HFFc6 (cell line): ENCODE results near the gene ATP6AP1. TPM values are rescaled to one million over a fixed set of nuclear protein-coding genes. Genes with fewer than 3 reads are reported as not detected.

Experiments used
- DNase-seq: peaks from one replicate; pipeline ENCODE4 v3.0.0-alpha.2; 2018
- H3K27ac Mint-ChIP-seq: 2 replicates; pipeline ENCODE4 v1.8.0; 2020; ENCODE audit warnings: mild to moderate bottlenecking, mixed read lengths
- H3K27me3 Mint-ChIP-seq: 2 replicates; pipeline ENCODE4 v1.8.0; 2021; ENCODE audit warnings: mild to moderate bottlenecking, moderate library complexity, mixed read lengths; ENCODE audit not compliant: insufficient read depth
- H3K36me3 Mint-ChIP-seq: 2 replicates; pipeline ENCODE4 v1.8.0; 2021; ENCODE audit warnings: low read depth, mixed read lengths
- H3K4me1 Mint-ChIP-seq: 2 replicates; pipeline ENCODE4 v1.8.0; 2020; ENCODE audit warnings: low read depth, mixed read lengths
- H3K4me3 Mint-ChIP-seq: 2 replicates; pipeline ENCODE4 v1.8.0; 2020; ENCODE audit warnings: mild to moderate bottlenecking, moderate library complexity, mixed read lengths
- H3K9me3 Mint-ChIP-seq: 2 replicates; pipeline ENCODE4 v1.8.0; 2020; ENCODE audit warnings: mild to moderate bottlenecking, mixed read lengths
- CTCF ChIP-seq: fragments of 200-600 bp; sonication (generic); IDR thresholded peaks from 2 replicates; pipeline ENCODE4 v1.5.0; 2021; ENCODE audit warnings: antibody characterized with exemption, mild to moderate bottlenecking
- total RNA-seq, 6 experiments: library from RNA; stranded (reverse); fragmentation: NEBNext Ultra II Directional; extraction: Animal tissue kit (Norgen Biotek cat#: 25700); gene quantifications; 2 replicates in 1 of 6; 3 replicates in 5 of 6; pipeline ENCODE4 v1.2.3, GENCODE V29; 2021

The ATP6AP1 gene
- total RNA-seq, 6 experiments from 2014 or later: 107 to 154 (median 123) TPM

- Mint-ChIP-seq H3K9me3 (no peaks in the 10 kb centered on the region), H3K27me3 (no peaks in the 10 kb centered on the region; the same call in 1 of the 2 replicates), H3K36me3 (peaks cover 8% of the 10 kb centered on the region), H3K4me1 (peaks cover 20% of the 10 kb centered on the region; the same call in 1 of the 2 replicates), H3K4me3 (no peak overlapping the region), H3K27ac (0 out of 2 replicates have a peak overlapping the region, but pooled peaks have one; percentile 18)
- no peak for DNase-seq
- no peak for TF ChIP-seq CTCF
Observed at GRCh38 chrX:154440623-154441357, 12.3 kb downstream of the ATP6AP1 start.

- H3K4me3 Mint-ChIP-seq: no peak overlapping the region
- H3K9me3 Mint-ChIP-seq: no peaks in the 10 kb centered on the region
- peaks cover 22% of the 10 kb centered on the region for H3K4me1 Mint-ChIP-seq
Observed at GRCh38 chrX:154441564-154441963, 13.1 kb downstream of the ATP6AP1 start.

GRCh38 chrX:154441984-154442707, 13.7 kb downstream of the ATP6AP1 start:
- H3K4me1 Mint-ChIP-seq: peaks cover 22% of the 10 kb centered on the region
- no peak for DNase-seq
- H3K27me3 Mint-ChIP-seq: no peaks in the 10 kb centered on the region; the same call in 1 of the 2 replicates
- peaks cover 8% of the 10 kb centered on the region for H3K36me3 Mint-ChIP-seq
- no peak overlapping the region for H3K4me3 Mint-ChIP-seq
- no peaks in the 10 kb centered on the region for H3K9me3 Mint-ChIP-seq
- H3K27ac Mint-ChIP-seq: no peak overlapping the region
- no peak for TF ChIP-seq CTCF

More at GRCh38 chrX:154441564-154441963, 13.1 kb downstream of the ATP6AP1 start:
- H3K36me3 Mint-ChIP-seq: peaks cover 8% of the 10 kb centered on the region
- DNase-seq: no peak
- TF ChIP-seq CTCF: no peak
- no peak overlapping the region for H3K27ac Mint-ChIP-seq
- H3K27me3 Mint-ChIP-seq: no peaks in the 10 kb centered on the region; the same call in 1 of the 2 replicates

- Mint-ChIP-seq H3K4me1 (peaks cover 16% of the 10 kb centered on the region), H3K27ac (peak overlapping the region; percentile 82), H3K4me3 (peak overlapping the region; percentile 74), H3K9me3 (no peaks in the 10 kb centered on the region), H3K36me3 (no peaks in the 10 kb centered on the region), H3K27me3 (no peaks in the 10 kb centered on the region)
- no peak for TF ChIP-seq CTCF
- no peak for DNase-seq
Observed at GRCh38 chrX:154443479-154443910, 15.0 kb downstream of the ATP6AP1 start.

GRCh38 chrX:154443992-154444754, 15.7 kb downstream of the ATP6AP1 start, which contains the start of gene FAM50A:
Gene FAM50A (plus strand): TSS chrX:154444141. CDS start chrX:154444236, 95 bp downstream.
- Mint-ChIP-seq H3K27ac (peak within 1 kb of the TSS; percentile 82), H3K9me3 (no peaks in the 10 kb centered on the region), H3K36me3 (no peaks in the 10 kb centered on the region), H3K4me3 (peak within 1 kb of the TSS; percentile 75), H3K4me1 (peaks cover 11% of the 10 kb centered on the region; the same call in 1 of the 2 replicates), H3K27me3 (no peaks in the 10 kb centered on the region)
- peak; percentile 37 for DNase-seq
- no peak for TF ChIP-seq CTCF
